Hematopoietic multipotent progenitor cell treated with erythropoietin and hydrocortisone succinate and interleukin-3 and kit ligand, for 8 days (in vitro differentiated cells): Measurements from ENCODE around the gene PIGS.
"Not testable (repeated sequence)": the region's sequence is repeated elsewhere in the genome, so short reads cannot be mapped to it uniquely, and the experiment has no call there.

Experiments
- DNase-seq: peaks from one replicate; pipeline ENCODE4 v3.0.0-alpha.2; 2015

Gene PIGS

GRCh38 chr17:28528327-28529012 is 42.9 kb downstream of the PIGS start:
- DNase-seq: no peak

DNA sequence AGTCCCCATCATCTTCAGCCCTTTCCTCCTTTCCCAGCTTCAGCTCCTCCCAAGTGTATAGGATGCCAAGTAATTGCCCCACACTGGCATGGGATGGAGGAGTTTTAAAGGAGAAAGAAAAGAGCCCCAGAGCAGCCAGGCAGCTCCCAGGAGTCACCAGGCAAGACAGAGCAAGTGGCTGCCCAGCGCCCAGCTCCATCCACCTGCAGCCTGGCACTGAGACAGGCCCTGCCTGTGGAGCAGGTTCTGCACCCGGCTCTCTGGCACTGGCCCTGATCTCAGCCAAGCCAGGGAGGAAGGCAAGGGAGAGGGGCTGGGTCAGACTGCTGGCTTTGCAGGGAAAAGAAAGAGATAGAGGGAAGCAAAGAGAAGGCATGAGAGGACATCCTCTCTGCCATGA is 43.5 kb downstream of the PIGS start:
- no peak for DNase-seq

- DNase-seq: peak; percentile 87
These were observed 44.1 kb downstream of the PIGS start for GRCh38 chr17:28527181-28527681.

GRCh38 chr17:28526381-28526780 is 44.9 kb downstream of the PIGS start:
- no peak for DNase-seq

- DNase-seq: no peak
These were observed 46.6 kb downstream of the PIGS start for GRCh38 chr17:28524476-28525424.

DNA sequence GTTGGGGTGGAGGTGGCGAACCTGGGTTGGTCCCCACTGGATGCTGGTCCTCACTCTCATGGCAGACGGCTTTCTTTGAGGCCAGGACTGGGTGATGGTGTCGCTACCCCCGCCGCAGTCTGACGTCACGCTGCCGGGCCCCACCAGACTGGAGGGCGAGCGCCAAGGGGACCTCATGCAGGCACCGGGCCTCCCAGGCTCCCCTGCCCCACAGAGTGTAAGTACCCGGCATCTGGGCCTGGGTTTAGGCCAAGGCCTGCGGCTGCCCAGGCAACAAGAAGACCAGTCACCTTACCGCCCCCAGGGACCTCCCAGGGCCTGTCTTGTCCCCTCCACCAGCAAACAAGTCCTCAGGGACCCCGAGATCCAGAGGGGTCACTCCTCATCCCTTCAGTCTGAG is 47.4 kb downstream of the PIGS start:
- no peak for DNase-seq

DNA sequence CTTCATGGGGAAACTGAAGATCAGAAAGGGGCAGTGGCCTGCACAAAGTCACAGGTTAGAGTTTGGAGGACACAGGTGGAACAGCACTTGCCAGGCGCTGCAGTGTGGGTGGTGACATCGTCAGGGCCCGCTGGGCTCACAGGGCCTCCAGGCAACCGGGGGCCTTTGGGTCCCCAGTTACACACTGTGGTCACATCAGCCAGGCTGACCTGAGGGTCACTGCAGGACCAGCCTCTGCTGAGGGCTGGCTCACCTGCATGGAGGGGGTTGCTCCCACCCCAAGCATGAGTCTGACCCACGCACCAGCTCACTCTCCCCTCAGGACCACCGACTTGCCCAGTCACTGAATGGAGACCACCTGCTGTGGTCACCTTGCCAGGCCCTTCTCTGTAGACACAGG is 48.1 kb downstream of the PIGS start:
- DNase-seq: no peak

DNA sequence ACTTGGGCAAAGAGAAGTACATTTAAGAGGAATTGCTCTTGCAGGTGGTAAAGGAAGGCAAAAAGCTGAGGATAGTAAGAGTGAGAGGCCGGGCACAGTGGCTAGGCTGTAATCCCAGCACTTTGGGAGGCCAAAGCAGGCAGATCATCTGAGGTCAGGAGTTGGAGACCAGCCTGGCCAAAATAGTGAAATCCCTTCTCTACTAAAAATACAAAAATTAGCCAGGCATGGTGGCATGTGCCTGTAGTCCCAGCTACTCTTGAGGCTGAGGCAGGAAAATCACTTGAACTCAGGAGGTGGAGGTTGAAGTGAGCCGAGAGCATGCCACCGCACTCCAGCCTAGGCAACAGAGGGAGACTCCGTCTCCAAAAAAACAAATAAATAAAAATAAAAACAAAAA is 49.0 kb downstream of the PIGS start:
- not testable (repeated sequence) for DNase-seq

DNA sequence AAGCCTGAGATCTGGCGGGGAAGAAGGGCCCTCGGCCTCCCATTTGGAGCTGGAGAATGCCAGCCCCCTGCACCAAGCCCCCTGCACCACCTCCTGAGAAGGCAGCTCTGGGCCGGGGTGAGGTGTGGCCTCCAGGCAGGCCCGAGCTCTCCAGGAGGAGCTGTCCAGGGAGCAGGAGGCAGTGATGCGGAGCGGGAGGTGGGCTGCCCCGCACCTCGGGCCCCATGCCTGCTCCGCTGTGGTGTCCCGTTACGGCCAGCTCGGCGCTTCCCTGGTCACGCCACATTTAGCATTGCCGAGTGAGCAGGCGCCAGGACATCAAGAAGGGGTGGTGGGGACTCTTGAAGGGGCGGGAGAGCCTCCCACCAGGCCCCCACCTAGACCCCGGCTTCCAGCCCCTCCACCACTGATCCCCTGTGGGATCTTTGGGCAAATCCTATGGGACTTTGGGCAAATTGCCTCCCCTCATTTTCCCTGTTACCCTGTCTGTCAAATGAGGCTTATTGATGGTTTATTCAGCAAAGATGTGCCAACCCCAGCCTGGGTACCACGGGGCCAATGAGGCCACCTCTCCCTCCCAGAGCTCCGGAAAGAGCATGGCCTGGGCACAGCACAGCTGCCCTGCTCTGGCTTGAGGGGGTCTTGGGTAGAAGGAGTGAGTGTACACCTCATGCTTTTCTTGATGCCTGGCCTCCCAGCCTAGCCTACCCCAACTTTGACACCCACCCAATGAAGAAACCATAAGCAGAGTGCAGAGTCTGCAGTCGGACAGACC is 49.8 kb downstream of the PIGS start:
- DNase-seq: no peak

DNA sequence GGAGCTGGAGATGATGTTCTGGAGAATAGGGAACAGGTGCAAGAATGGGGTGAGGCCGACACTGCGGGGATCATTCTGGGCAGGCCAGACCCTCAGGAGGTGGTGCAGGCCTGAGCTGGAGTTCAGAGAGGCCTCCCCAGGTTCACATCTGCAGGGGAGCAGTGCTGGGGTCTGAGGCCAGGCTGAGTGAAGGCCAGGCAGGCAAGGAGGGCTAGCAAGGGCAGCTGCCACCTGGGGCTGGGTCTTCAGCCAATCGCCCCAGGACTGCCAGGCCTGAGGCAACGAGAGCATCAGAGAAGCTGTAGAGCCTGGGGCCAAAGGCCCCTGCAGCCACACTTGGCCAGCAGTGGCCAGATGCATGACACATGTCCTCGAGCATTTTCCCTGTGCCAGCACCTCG is 50.6 kb downstream of the PIGS start:
- no peak for DNase-seq

- DNase-seq: no peak
These were observed 52.1 kb downstream of the PIGS start for GRCh38 chr17:28519236-28519635.

DNA sequence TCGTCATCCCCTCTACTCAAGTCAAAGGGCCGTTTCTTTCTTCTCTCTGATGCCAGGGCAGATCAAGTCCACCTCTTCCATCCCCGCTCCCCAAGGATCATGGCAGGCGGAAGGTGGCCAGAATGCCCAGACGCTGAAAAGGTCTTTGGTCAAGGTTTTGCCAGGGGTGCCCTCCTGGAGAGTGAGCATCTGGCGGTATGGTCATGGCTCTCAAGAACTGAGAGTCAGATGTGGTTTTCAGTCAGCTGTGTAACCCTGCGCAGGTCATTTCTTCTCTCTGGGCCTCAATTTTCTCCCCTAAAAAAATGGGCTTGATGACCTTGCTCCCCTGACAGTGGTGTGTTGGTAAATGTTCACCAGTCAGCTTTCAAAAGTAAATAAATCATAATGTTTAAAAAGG is 52.7 kb downstream of the PIGS start:
- no peak for DNase-seq

DNA sequence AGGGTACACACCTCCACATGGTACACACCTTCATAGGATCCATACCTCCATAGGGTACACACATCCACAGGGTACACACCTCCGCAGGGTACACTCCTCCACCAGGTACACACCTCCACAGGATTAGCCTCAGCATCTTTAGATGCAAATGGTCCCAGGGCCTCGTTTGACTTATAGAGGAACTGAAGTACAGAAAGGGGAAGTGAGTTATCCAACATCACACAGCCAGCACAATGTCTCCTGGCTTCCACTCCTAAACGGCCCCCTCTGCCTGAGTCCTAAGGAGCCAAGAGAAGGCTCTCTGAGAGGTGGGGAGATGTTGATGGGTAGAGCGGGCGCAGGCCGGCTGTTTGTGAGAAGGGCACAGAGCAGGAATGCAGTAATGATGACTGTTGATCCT is 53.2 kb downstream of the PIGS start:
- no peak for DNase-seq

DNA sequence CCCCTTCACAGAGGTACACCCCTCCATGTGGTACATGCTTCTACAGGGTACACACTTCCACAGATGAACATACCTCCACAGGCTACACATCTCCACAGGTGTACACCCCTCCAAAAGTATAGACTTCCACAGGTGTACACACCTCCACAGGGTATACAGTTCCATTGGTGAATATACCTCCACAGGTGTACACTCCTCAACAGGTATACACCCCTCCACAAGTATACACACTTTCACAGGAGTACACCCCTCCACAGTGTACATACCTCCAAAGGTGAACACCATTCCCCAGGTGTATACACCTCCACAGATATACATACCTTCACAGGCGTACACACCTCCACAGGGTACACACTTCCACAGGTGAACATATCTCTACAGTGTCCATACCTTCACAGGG is 55.8 kb downstream of the PIGS start:
- DNase-seq: no peak

DNA sequence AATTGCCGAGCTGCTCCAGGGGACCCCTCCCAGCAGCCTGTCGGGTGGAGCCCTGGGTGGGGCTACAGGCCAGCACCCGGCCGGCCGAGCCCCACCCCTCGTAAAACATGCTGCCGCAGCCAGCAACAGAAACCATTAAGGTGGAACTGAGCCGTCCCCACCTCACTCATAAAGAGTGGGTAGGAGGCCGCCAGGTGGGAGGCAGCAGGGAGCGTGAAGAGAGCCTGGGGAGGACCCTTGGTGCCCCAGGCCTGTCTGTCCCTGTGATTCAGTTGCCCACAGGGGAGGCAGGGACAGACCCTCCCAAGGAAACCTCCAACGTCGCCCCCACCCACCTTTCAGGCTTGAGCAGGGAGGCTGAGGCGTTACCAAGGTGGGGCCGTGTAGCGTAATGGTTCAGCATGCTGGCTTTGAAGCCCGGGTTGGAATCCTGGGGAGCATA is 56.7 kb downstream of the PIGS start:
- DNase-seq: no peak

DNA sequence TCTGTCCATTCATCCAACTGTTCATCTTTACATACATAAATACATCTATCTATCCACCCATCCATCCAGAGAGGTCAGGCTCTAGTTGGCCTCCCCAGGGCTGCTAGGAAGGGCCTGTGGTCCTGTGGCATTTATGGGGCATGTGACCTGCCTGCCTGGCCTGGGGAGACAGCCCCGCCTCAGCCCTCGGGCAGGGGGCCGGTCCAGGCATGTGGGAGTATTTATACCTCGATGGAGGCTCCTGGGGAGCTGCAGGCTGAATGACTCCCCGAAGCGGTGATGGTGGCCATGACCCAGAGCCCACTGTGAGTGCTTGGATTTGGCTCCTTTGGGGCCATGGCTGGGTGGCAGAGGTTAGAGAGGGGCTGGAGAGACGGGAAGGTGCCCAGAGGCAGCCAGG is 57.8 kb downstream of the PIGS start:
- no peak for DNase-seq

DNA sequence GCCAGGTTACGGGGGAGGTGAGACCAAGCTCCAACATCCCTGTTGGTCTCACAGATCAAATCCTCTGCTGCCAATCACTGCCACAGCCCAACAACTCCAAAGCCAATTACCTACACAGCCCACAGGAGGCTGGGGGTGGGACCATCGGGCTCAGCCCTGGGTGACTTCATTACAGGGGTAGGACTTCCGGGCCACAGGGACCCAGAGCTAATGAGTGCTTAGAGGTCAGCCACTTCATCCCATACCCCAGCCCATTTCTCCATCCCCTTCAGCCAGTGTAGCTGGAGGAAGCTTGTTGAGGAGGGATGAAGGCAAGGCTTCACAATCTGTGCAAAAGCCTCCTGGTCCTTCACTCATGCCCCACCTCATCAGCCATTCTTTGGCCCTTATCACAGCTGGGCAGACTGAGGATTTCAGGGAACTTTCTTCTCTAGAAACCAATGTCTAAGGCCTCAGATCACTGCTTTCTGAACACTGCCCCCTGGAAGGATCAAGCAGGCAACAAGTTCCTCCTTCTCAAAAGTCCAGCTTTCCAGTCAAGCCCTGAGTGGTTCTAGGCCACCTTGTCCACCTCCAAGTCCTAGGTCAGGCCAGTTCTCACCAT is 59.4 kb downstream of the PIGS start:
- DNase-seq: no peak

DNA sequence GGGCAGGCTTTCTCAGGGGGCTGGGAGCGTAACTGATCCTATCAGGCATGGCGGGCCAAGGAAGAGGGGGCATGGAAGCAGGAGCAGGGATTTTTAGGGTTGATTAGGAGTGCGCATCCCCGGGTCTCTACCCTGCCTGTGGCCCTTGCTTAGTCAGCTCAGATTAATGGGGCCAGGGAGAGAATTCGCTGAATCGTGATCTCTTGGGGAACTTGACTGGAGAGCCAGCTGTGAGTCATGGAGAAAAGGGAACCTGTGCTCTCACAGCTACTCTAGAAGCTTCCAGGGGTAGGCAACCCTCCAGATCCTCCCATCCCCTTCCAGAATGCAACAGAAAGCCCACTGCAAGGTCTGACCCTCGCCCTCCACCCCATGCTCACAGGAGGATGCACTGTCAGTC is 61.5 kb downstream of the PIGS start:
- no peak for DNase-seq

DNA sequence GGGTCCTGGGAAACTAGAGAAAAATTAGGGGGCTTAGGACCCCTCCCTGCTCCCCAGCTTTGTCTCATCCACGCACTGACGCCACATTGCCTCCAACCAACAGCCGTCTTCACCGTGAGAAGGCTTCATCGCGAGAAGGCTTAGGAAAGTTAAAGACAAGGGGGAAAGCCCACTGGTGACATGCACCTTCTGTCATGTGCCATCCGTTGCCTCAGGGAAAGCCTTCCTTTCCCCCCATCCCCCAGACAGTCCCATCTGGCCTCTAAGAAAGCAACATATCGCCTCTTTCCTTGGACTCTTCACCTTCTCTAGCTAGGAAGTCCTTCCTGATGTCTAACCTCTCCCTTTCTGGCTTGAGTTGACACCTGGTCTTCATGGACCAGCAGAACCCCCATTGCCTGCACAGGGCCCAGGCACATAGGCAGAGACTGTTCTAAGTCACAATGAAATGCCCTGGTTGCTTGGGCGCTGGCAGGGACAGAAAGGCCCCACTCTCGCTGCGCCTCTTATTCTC is 63.1 kb downstream of the PIGS start:
- no peak for DNase-seq

DNA sequence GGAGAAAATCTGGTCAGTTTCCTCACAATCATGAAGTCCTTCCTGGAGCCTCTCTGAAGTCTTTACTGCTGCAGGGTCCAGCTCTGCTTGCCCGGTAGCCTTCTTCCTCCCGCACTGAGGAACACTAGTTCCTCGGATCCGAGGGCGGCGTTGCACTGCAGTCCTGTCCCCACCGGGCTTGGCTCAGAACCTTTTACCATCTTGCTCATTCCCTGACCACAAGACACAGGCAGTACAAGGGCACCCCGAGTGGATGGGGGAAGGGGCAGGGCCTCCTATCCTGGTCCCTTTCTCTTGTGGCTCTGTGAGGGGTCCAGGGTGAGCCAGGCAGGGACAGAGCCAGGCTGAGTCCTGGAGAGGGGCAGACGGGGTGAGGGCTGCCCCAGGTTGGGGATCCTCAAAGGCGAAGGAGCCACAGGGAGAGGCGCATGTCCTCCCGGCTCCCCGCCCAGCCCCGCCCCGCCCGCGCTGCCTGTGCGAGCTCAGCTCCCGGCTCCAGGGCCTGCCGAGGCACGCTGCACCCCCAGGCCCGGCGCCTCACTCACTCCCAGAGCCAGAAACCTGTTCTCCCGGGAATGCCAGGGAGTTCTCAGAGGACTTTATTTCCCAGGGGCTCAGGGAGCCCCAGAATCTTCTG is 63.6 kb downstream of the PIGS start:
- DNase-seq: no peak

DNA sequence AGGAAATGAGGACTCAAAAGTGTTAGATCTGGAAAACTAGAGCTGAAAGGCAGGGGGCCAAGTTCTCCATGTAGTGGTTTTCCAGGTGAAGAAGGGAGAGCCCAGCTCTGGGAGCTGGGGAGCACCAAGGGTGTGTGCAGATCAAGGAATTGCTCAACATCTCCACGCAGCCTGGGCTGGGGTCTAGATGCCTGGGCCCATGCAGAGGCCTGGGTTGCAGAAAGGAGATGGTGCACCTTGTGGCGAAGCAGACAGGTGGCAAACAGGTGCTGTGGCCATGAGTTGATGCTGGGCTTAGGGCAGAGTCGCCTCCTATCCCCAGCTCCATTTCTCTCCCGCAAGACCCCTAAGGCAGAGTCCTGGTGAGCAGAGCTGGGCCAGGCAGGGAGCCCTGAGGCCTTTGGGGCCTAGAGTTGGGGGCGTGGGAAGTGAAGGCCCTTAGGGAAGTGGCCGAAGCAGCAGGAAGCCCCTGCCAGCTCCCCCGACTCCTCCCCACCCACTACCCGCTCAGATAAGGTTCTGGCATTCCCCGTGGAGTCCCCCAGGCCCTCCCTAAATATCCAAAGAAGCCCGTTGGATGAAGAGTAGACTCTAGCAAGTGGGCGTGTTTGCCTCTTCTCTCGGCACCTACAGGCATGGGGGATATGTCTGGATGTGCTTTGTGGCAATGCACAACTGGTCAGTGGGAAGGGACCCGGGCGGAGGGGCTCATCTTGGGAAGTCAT is 64.4 kb downstream of the PIGS start:
- no peak for DNase-seq
